Endothelial cell of umbilical vein (primary cell): ENCODE measurements around the gene SRA1. TPM values are rescaled to one million over a fixed set of nuclear protein-coding genes. Genes with fewer than 3 reads are reported as not detected.

Experiments
- BruUV-seq: library from RNA; stranded (reverse); fragments of 400-500 nt; replicated peaks from 2 replicates; lab custom pipeline; 2021; lab: Mats Ljungman, UMichigan
- CTCF ChIA-PET: fragments of 300-600, 350-600 bp; sonication (Branson Sonifier 250); formaldehyde crosslinking; loops from one replicate; lab custom pipeline; 2021; ENCODE audit warnings: antibody characterized with exemption, inconsistent platforms; lab: Charles Lee
- POLR2A ChIA-PET: fragments of 300-600, 350-600 bp; sonication (Branson Sonifier 250); formaldehyde crosslinking; loops from one replicate; lab custom pipeline; 2021; ENCODE audit warnings: antibody characterized with exemption, inconsistent platforms; lab: Charles Lee
- DNase-seq: peaks from one replicate; pipeline ENCODE4 v3.0.0-alpha.2; 2011; ENCODE audit warnings: low read depth, low spot score
- FAIRE-seq: peaks from 2 replicates; lab custom pipeline; 2011; peaks lifted over from hg19 to GRCh38; lab: Jason Lieb, UNC
- H2AFZ ChIP-seq: 2 replicates; pipeline ENCODE4 v1.6.0; 2012; ENCODE audit warnings: low read depth, low read length, control low read depth, inconsistent platforms
- H3K27ac ChIP-seq: 2 replicates; pipeline ENCODE4 v1.5.1; 2011; ENCODE audit warnings: low read depth, mild to moderate bottlenecking, control low read depth, low read length, moderate library complexity; ENCODE audit not compliant: insufficient read depth
- H3K27me3 ChIP-seq, 2 experiments: 2 replicates each; pipeline versions ENCODE4 v1.6.0 to v1.6.1; 2011; ENCODE audit warnings: low read length in 2 of 2, mixed read lengths in 1 of 2; ENCODE audit not compliant: control insufficient read depth in 2 of 2, insufficient read depth in 2 of 2
- H3K36me3 ChIP-seq, 2 experiments: 2 replicates in 1 of 2; 3 replicates in 1 of 2; pipeline ENCODE4 v1.5.1; 2011; ENCODE audit warnings: low read length in 2 of 2, mild to moderate bottlenecking in 1 of 2, moderate library complexity in 1 of 2; ENCODE audit not compliant: control insufficient read depth in 2 of 2, insufficient read depth in 2 of 2; ENCODE audit errors: extremely low read depth in 1 of 2
- H3K4me1 ChIP-seq: 3 replicates; pipeline ENCODE4 v1.5.1; 2011; ENCODE audit warnings: mild to moderate bottlenecking, low read length; ENCODE audit not compliant: control insufficient read depth, insufficient read depth; ENCODE audit errors: extremely low read depth
- H3K4me2 ChIP-seq: 2 replicates; pipeline ENCODE4 v1.6.1; 2011; ENCODE audit warnings: low read length, control low read depth, mixed read lengths; ENCODE audit not compliant: insufficient read depth
- H3K4me3 ChIP-seq, 3 experiments: fragments of 200-600 bp in 1 of 3; sonication (generic), shearing (Covaris generic) in 1 of 3; replicated peaks in 1 of 3; 2 replicates each; pipeline ENCODE4 v1.5.1; 2011 to 2016; ENCODE audit warnings: control low read depth in 3 of 3, low read length in 3 of 3, mild to moderate bottlenecking in 2 of 3, inconsistent platforms in 1 of 3, low read depth in 1 of 3, moderate library complexity in 1 of 3; ENCODE audit not compliant: insufficient read depth in 1 of 3
- H3K79me2 ChIP-seq: 2 replicates; pipeline ENCODE4 v1.6.0; 2012; ENCODE audit warnings: low read length, inconsistent platforms; ENCODE audit not compliant: control insufficient read depth, insufficient read depth
- H3K9ac ChIP-seq: replicated peaks from 2 replicates; pipeline ENCODE3; 2011; ENCODE audit warnings: low read length, control low read depth; ENCODE audit not compliant: insufficient read depth; ENCODE audit errors: extremely low read depth
- H3K9me1 ChIP-seq: replicated peaks from 3 replicates; pipeline ENCODE4 v1.6.0; 2011; ENCODE audit warnings: mild to moderate bottlenecking, low read length; ENCODE audit not compliant: control insufficient read depth, insufficient read depth; ENCODE audit errors: extremely low read depth
- H3K9me3 ChIP-seq: replicated peaks from 2 replicates; pipeline ENCODE4 v1.5.1; 2012; ENCODE audit warnings: low read length, inconsistent platforms; ENCODE audit not compliant: control insufficient read depth, insufficient read depth
- H4K20me1 ChIP-seq: replicated peaks from 2 replicates; pipeline ENCODE3; 2011; ENCODE audit warnings: mild to moderate bottlenecking, low read length; ENCODE audit not compliant: control insufficient read depth, insufficient read depth; ENCODE audit errors: extremely low read depth
- EZH2 ChIP-seq: IDR thresholded peaks from 2 replicates; pipeline ENCODE4 v1.6.1; 2012; ENCODE audit warnings: borderline replicate concordance, low read depth, mild to moderate bottlenecking, moderate library complexity, low read length, inconsistent platforms; ENCODE audit not compliant: severe bottlenecking
- FOS ChIP-seq: IDR thresholded peaks from 2 replicates; pipeline ENCODE4 v1.6.1; 2011; ENCODE audit warnings: mild to moderate bottlenecking, low read length, moderate library complexity, borderline replicate concordance; ENCODE audit not compliant: insufficient read depth
- GATA2 ChIP-seq: IDR thresholded peaks from 2 replicates; pipeline ENCODE4 v1.7.0; 2011; ENCODE audit warnings: low read depth, mild to moderate bottlenecking, moderate library complexity, mixed read lengths, low read length; ENCODE audit not compliant: insufficient read length, insufficient read depth
- JUN ChIP-seq: IDR thresholded peaks from 2 replicates; pipeline ENCODE4 v1.6.1; 2011; ENCODE audit warnings: borderline replicate concordance, low read depth; ENCODE audit not compliant: insufficient read length, insufficient read depth
- MYC ChIP-seq: IDR thresholded peaks from one replicate; pipeline ENCODE4 v1.6.1; 2011; ENCODE audit warnings: mild to moderate bottlenecking, low read depth, low read length
- POLR2A ChIP-seq: IDR thresholded peaks from 2 replicates; pipeline ENCODE4 v1.6.1; 2012; ENCODE audit warnings: low read depth, mild to moderate bottlenecking, control low read depth, low read length
- POLR2AphosphoS5 ChIP-seq: IDR thresholded peaks from 2 replicates; pipeline ENCODE4 v1.6.1; 2012; ENCODE audit warnings: low read depth, mild to moderate bottlenecking, control low read depth, low read length, moderate library complexity; ENCODE audit not compliant: insufficient read depth
- dilution Hi-C: fragments of 300-500 bp; cut with MboI; formaldehyde crosslinking; loops from one replicate; pipeline ENCODE4 v1.15.0; 2019; ENCODE audit warnings: low sequenced_read_pairs; ENCODE audit not compliant: extremely low pct_ligation_motif_present
- intact Hi-C: fragments of 100-400 bp; cut with micrococcal nuclease; formaldehyde crosslinking; loops from one replicate; pipeline ENCODE4 v1.10.0; 2022
- polyA plus RNA-seq, 4 experiments: library from polyadenylated mRNA; depleted of rRNA in 3 of 4; stranded (reverse) in 3 of 4; unstranded in 1 of 4; fragments of >200 nt; gene quantifications; 2 replicates each; pipeline versions ENCODE4 v1.2.1 to v1.2.3, GENCODE V29; 2011 to 2012; ENCODE audit warnings: missing spikeins in 1 of 4
- total RNA-seq: library from RNA; stranded (reverse); gene quantifications from 2 replicates; pipeline ENCODE4 v1.2.3, GENCODE V29; 2021
- TF ChIP-seq, protein P1 (sequence below): IDR thresholded peaks from 2 replicates; pipeline ENCODE4 v1.6.1; 2011; ENCODE audit not compliant: insufficient read depth, insufficient read length
- TF ChIP-seq, protein P2 (sequence below), 2 donors: IDR thresholded peaks; 1 replicate in 1 of 2; 2 replicates in 1 of 2; pipeline ENCODE4 v1.5.1; 2011; ENCODE audit warnings: low read length in 2 of 2, mild to moderate bottlenecking in 2 of 2, moderate library complexity in 2 of 2, control low read depth in 1 of 2, inconsistent platforms in 1 of 2, low read depth in 1 of 2; ENCODE audit not compliant: insufficient read depth in 1 of 2; ENCODE audit errors: extremely low read depth in 1 of 2

SRA1 gene
- total and polyA plus RNA-seq, 2 donors (not counting 3 experiments of a cell fraction or from before 2014, with no cell fraction given): 17.6 to 19.7 TPM

- H3K36me3 ChIP-seq: peaks cover 10 to 11% of the 10 kb centered on the region in 2 experiments
- dilution Hi-C loops: no loop called here
- BruUV-seq: no TSS peak
- H3K9me3 ChIP-seq: no peaks in the 10 kb centered on the region
- TF ChIP-seq FOS: no peak
- no peak for TF ChIP-seq GATA2
- no peak for TF ChIP-seq MYC
- no peak for TF ChIP-seq POLR2AphosphoS5
- TF ChIP-seq POLR2A: no peak
- TF ChIP-seq, protein P1, sequence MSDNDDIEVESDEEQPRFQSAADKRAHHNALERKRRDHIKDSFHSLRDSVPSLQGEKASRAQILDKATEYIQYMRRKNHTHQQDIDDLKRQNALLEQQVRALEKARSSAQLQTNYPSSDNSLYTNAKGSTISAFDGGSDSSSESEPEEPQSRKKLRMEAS: no peak
- no peak for TF ChIP-seq JUN
- TF ChIP-seq, protein P2, sequence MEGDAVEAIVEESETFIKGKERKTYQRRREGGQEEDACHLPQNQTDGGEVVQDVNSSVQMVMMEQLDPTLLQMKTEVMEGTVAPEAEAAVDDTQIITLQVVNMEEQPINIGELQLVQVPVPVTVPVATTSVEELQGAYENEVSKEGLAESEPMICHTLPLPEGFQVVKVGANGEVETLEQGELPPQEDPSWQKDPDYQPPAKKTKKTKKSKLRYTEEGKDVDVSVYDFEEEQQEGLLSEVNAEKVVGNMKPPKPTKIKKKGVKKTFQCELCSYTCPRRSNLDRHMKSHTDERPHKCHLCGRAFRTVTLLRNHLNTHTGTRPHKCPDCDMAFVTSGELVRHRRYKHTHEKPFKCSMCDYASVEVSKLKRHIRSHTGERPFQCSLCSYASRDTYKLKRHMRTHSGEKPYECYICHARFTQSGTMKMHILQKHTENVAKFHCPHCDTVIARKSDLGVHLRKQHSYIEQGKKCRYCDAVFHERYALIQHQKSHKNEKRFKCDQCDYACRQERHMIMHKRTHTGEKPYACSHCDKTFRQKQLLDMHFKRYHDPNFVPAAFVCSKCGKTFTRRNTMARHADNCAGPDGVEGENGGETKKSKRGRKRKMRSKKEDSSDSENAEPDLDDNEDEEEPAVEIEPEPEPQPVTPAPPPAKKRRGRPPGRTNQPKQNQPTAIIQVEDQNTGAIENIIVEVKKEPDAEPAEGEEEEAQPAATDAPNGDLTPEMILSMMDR (IDR thresholded peaks at IDR 0.05; ENCODE audit: extremely low read depth in 1 of 2, insufficient read depth in 1 of 2, low read depth in 1 of 2, low read length in 2 of 2): no peak
- TF ChIP-seq EZH2: no peak
- intact Hi-C loops: no loop called here
- peaks cover 24% of the 10 kb centered on the region for H3K4me1 ChIP-seq
- no peak overlapping the region for H3K4me2 ChIP-seq
- CTCF ChIA-PET: interaction anchor here (1.5 to 3.9 kb wide), 2 partner anchors 11 to 85 kb away, joined by 3 to 50 read pairs; no protein-coding TSS in a partner anchor
- H2AFZ ChIP-seq: no peak overlapping the region
- POLR2A ChIA-PET: interaction anchor here (0.6 to 0.9 kb wide), 2 partner anchors 97 to 146 kb away, joined by 3 to 5 read pairs; partner anchors contain the start of genes IK and NDUFA2
- no peak overlapping the region for H3K27ac ChIP-seq
- H4K20me1 ChIP-seq: no peaks in the 10 kb centered on the region
- no peaks in the 10 kb centered on the region for H3K27me3 ChIP-seq
- DNase-seq (no peak), FAIRE-seq (no peak)
- no peak overlapping the region for H3K4me3 ChIP-seq
- peaks cover 20% of the 10 kb centered on the region for H3K79me2 ChIP-seq
- no peaks in the 10 kb centered on the region for H3K9me1 ChIP-seq
- H3K9ac ChIP-seq: no peak overlapping the region
Observed at GRCh38 chr5:140550147-140551079, 6.9 kb downstream of the SRA1 start.
